HG03565 (cell line): ENCODE data around the gene ZFC3H1.

Experiments used
- ATAC-seq: cut with Tn5 transposase; IDR thresholded peaks from one replicate; pipeline ENCODE4 v1.9.1; 2021; ENCODE audit warnings: mild to moderate bottlenecking, moderate library complexity; ENCODE audit not compliant: unreplicated experiment

Gene ZFC3H1

GRCh38 chr12:71641390-71641789, 22.3 kb downstream of the ZFC3H1 start:
- no peak for ATAC-seq

DNA sequence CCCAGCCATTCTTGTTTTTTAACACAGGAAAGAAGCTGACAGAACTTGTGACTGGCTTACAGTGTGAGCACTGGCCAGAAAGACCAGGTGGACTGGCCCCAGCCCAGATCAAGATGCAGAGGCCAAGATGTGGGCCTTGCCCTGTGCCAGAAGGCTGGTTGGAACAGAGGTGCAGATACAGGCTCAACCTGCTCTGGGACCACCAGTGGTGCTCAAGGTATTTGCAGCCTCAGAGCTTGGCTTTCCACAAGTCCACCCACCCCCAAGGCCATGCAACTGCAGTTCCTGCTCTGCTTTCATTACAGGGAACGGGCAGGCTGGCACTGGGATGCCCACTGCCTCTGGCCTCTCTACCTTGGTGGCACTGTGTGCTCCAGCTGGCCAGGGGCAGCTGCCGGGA, 23.3 kb downstream of the ZFC3H1 start:
- no peak for ATAC-seq

DNA sequence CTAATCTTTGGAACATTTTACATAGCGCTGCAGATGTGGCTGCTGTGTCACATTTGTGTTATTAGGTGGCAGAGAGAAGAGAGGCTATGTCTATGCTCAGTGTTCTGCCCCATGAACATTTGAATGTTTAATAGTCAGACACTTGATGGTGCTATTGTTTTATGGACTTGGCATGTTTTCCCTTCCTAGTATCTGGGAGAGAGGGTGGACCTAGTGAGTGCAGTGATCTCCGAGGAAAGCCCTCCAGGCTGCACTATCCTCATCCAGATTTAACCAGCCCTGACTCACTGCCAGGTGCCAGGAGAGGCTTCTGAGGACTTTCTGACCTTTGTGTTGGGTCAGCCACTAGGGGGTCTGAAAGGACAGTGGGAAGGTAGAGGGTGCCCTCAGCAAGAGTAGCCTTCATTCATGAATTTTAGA, 24.3 kb downstream of the ZFC3H1 start:
- ATAC-seq, result no peak

- no peak for ATAC-seq
Observed at GRCh38 chr12:71638499-71638898, 25.1 kb downstream of the ZFC3H1 start.

DNA sequence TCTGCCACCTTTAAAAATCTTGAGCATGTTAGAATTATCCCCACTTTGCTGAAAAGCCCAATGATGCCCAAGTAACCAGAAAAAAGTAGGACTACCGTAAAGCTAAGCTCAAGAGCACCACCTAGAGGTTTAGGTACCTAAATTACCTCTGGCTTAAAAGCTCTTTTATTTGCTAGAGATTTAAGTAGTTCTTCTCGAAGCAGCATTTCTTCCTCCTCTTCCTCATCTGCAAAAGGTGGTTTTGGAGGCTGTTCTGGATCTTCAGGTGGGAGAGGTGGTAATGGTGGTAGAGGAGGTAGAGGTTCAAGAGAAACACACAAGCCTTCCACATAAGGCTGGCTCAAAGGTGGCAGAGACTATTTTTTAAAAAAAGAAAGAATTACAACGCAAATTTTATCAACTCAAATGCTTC, 26.9 kb downstream of the ZFC3H1 start:
- ATAC-seq, result no peak

DNA sequence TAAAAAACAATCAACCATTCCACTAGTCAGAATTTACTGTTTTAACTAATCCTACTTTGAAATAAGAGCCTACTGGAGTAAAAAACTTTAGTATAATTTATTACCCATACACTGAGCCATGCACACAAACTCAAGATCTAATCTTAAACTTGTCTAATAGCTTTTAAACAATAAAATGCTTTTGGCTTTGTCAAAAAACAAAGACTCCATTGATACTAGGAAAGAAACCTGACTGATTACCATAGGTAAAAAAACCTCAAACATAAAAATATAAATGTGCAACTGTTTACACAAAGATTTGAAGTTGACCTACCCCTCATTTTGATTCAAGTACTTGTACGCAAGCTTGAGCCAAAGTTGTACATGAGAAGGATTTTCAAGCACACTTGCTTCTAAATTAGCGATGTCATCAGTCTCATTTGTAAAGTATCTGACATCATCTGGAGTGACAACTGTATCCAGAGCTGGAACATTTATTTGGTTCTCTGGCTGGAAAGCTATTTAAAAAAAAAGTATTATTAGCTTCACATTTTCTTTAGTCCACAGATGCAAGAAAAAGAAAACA, 36.1 kb downstream of the ZFC3H1 start:
- ATAC-seq, result no peak

DNA sequence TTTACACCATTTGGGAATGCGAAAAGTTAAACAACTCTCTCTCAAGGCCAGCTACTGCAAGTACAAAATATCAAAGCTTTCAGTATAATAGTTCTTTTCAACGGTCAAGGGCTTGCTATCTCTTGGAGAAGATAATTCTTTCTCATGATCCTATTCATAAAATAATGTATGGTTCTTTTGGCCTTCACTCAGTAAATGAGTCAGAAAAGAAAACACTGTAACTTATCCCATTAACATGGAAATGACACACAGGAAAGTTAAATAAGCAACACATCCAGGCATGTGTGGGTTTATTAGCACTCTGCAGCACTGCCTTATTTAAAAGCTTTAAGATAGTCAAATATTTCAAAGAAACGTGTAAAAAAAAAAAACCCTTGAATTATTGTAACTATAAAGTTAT, 36.9 kb downstream of the ZFC3H1 start:
- ATAC-seq, result no peak

DNA sequence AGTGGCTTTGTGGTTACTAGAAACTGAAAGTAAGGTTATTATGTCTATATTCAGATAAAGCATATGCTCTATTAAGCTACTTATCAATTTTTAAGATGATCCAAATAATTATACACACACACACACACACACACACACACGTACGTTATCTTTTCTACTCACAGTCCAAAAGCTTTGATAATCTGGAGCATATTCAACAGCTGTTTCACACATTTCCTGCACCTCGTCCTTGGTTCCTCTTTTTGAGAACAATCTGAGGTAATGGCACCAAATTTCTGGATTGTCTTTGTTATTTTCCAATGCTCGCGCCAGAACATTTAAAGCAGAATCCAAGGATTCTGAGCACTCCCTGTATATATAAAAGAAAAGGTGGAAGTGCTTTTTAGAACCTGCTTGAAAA, 37.5 kb downstream of the ZFC3H1 start:
- no peak for ATAC-seq

GRCh38 chr12:71625476-71625875, 38.2 kb downstream of the ZFC3H1 start:
- ATAC-seq, result no peak

GRCh38 chr12:71621938-71622337, 41.7 kb downstream of the ZFC3H1 start:
- no peak for ATAC-seq

DNA sequence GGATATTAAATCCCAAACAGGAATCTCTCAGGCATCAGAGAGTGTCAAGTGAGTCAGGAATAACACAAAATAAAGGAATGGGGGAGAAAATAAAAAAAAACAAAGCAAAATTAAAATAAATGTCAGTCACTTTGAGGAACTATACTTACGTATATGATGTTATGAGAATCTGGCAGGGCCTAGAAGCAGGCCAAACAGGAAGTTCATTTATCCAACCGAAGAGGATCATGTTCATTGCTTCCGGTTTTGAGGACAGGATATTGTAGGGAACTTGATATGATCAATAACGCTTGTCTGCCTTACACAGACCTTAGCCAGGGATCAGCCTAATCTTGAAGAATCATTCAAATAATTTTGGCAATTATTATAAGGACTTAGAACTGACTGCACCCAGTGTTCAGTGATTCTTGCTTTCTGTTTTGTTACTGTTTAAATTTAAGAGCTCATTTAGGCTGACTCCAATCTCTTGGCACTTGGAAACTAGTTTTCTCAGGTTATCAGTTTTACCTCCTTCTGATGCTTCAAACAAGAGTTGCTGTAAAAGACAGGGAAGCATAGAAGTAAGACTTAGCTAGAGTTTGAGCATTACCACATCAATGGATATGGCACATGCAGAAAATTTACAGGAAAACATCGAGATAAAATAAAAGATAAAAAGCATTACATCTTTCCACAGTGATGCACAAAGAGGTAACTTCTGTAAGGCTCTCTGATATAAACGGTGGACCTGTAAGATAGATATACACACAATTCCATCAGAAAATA, 53.4 kb downstream of the ZFC3H1 start:
- ATAC-seq, result no peak

DNA sequence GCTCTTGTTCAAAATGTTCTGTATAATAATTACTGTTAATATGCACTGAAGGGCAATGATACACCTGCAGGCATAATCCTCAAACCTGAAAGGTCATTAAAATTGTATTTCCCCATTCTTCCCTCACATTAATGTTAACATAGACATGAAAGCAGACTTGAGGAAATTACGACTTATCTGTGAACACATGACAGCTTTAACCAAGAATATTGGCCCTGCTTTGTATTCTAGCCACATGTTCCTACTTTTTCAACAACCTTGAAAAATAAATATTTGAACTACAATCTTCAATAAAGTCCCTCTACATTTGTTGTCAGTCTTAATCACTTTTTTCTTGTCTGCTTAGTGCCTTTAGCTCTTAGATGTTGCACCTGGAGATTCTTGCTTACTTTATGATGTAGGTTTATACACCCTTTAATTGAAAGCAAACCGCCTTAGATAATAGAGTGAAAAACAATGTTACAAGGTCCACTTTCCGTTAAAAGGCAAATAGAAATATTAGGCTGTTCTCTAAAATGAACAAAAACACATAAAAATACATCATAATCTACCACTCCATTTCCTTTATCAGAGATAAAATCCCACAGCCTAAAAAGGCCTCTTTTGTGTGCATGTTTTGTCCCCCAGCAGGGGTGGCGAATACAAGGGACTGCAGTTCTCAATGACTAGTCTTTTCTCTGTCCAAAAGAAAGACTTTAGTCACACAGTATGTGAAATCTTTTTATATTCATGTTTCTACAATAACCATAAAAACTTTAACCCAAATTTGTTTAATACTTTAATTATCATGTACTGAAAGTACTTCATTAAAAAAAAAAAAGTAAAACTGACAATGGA, 55.9 kb downstream of the ZFC3H1 start:
- ATAC-seq, result no peak

GRCh38 chr12:71605039-71605438, 58.6 kb downstream of the ZFC3H1 start:
- no peak for ATAC-seq

GRCh38 chr12:71602761-71603577, 60.7 kb downstream of the ZFC3H1 start:
- no peak for ATAC-seq

GRCh38 chr12:71601546-71601945, 62.1 kb downstream of the ZFC3H1 start:
- no peak for ATAC-seq

- no peak for ATAC-seq
Observed at GRCh38 chr12:71599210-71599609, 64.4 kb downstream of the ZFC3H1 start.

- ATAC-seq, result no peak
Observed at GRCh38 chr12:71594214-71594948, 69.3 kb downstream of the ZFC3H1 start.

DNA sequence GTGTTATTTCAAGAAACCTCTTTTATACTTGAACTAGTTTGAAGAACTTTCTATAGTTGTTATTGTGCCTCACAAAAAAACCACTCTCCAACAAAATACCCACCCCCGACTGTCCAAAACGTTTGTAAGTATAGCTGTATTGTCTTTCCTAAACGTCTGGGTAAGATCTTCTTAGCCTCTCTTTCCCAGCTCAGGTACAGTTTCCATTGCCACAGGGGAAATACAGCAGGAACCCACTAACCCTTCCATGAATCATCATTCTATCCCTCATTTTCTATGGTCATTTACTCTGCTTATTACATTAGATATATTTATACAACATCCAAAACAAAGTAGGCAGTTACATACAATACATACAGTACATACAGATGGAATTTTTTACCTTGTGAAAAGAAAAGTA, 70.8 kb downstream of the ZFC3H1 start:
- ATAC-seq, result no peak

DNA sequence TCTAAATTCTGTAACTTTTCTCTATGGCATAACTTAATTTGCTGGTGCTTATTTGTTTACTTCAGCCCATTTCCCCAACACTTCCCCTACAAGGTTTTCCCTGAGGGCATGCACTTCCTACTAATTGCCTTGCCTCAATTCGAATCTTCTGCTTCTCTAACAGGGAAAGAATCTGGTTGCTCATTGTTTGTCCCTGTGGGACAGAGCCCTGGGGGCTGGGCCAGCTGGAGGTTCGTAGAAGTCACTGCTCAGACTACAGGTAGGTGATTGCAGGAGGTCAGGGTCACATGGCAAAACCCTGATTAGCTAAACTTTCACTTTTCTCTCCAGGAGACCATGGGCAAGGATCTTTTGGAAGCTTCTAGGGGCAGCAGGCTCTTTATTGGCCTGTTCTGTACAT, 72.0 kb downstream of the ZFC3H1 start:
- ATAC-seq, result no peak

GRCh38 chr12:71589478-71589881, 74.2 kb downstream of the ZFC3H1 start:
- no peak for ATAC-seq
